ENCODE data around the gene UGGT1.

- TF ChIP-seq CTCF (IDR thresholded peaks at IDR 0.05; ENCODE audit: low read depth, low read length, missing input control) (no peak), GABPA (IDR thresholded peaks at IDR 0.05 in 1 of 2, conservative IDR thresholded peaks at IDR 0.05 in 1 of 2) (no peak), REST (IDR thresholded peaks at IDR 0.05) (no peak), MAX (IDR thresholded peaks at IDR 0.05) (no peak), JUND (IDR thresholded peaks at IDR 0.05) (no peak), ATF3 (IDR thresholded peaks at IDR 0.05) (no peak), TAF1 (conservative IDR thresholded peaks at IDR 0.05) (no peak), HNF4A (conservative IDR thresholded peaks at IDR 0.05) (no peak), FOXA2 (IDR thresholded peaks at IDR 0.05) (no peak), YY1 (IDR thresholded peaks at IDR 0.05) (no peak), SP1 (IDR thresholded peaks at IDR 0.05) (no peak), RAD21 (IDR thresholded peaks at IDR 0.05) (no peak), ZBTB33 (IDR thresholded peaks at IDR 0.05) (no peak)
These were observed 63.2 kb downstream of the UGGT1 start for GRCh38 chr2:128154225-128154624.

Measured in liver (tissue), 3 donors.